Sigmoid colon (tissue), 7 donors: ENCODE results near the gene STXBP3. TPM values are rescaled to one million over a fixed set of nuclear protein-coding genes. Genes with fewer than 3 reads are reported as not detected.

Experiments used
- DNase-seq: peaks from one replicate; pipeline ENCODE4 v3.0.0-alpha.2; 2019
- H3K27ac ChIP-seq, 4 donors: fragments of 200-600 bp; sonication (generic); one replicate each; pipeline ENCODE4 v1.5.1; 2016 to 2019; ENCODE audit warnings: mild to moderate bottlenecking in 1 of 4
- H3K27me3 ChIP-seq, 3 donors: fragments of 200-600 bp; sonication (generic); one replicate each; pipeline ENCODE4 v1.5.1; 2019; ENCODE audit warnings: mild to moderate bottlenecking in 1 of 3
- H3K36me3 ChIP-seq, 4 donors: fragments of 200-600 bp; sonication (generic); one replicate each; pipeline ENCODE4 v1.5.1; 2016 to 2019
- H3K4me1 ChIP-seq, 4 donors: fragments of 200-600 bp; sonication (generic); one replicate each; pipeline ENCODE4 v1.5.1; 2017 to 2019
- H3K4me3 ChIP-seq, 4 donors: fragments of 200-600 bp; sonication (generic); one replicate each; pipeline ENCODE4 v1.5.1; 2017 to 2019; ENCODE audit warnings: mild to moderate bottlenecking in 2 of 4, moderate library complexity in 1 of 4
- H3K9me3 ChIP-seq, 4 donors: fragments of 200-600 bp in 3 of 4; sonication (generic) in 3 of 4; one replicate each; pipeline versions ENCODE4 v1.5.1 to v1.6.1; 2013 to 2019
- EP300 ChIP-seq, 4 donors: sonication (generic); formaldehyde crosslinking; IDR thresholded peaks; one replicate each; pipeline ENCODE4 v1.6.1; 2017; ENCODE audit warnings: antibody characterized with exemption in 4 of 4
- POLR2A ChIP-seq, 2 donors: fragments of 450-650 bp; IDR thresholded peaks; one replicate each; pipeline ENCODE4 v1.6.1; 2016; ENCODE audit warnings: antibody characterized with exemption in 2 of 2, mild to moderate bottlenecking in 2 of 2, moderate library complexity in 2 of 2
- POLR2AphosphoS5 ChIP-seq, 4 donors: sonication (generic); formaldehyde crosslinking; IDR thresholded peaks; one replicate each; pipeline ENCODE4 v1.6.1; 2017; ENCODE audit warnings: antibody characterized with exemption in 4 of 4
- WGBS, 2 donors: extraction: QIAGEN DNeasy Blood & Tissue Kit; methylation state at CpG; one replicate each; pipeline ENCODE4 v1.1.7; 2013; 5-methylcytosine and 5-hydroxymethylcytosine counted together
- intact Hi-C: fragments of 100-400 bp; cut with DNase I; formaldehyde crosslinking; loops from one replicate; pipeline ENCODE4 v1.15.1; 2023
- polyA plus RNA-seq, 3 donors: library from polyadenylated mRNA; stranded (reverse); fragments of 200-250 nt; gene quantifications; one replicate each; pipeline ENCODE4 v1.2.3, GENCODE V29; 2013
- total RNA-seq, 4 donors: library from RNA; depleted of rRNA; stranded (reverse); fragments of >200 nt; gene quantifications; one replicate each; pipeline ENCODE4 v1.1.0, GENCODE V29; 2016
- TF ChIP-seq, protein P1 (sequence below), 4 experiments: fragments of 450-650 bp in 3 of 4; fragments of 200-600 bp in 1 of 4; IDR thresholded peaks; one replicate each; pipeline ENCODE4 v1.5.1; 2016 to 2019; ENCODE audit warnings: antibody characterized with exemption in 4 of 4, mild to moderate bottlenecking in 3 of 4, moderate library complexity in 2 of 4
- donor health status: healthy with polysubstance abuse.
- donor health status: Bipolar disorder and iron deficiency.
- donor health status: healthy.

STXBP3 gene
- total and polyA plus RNA-seq, 7 donors: 30.3 to 105 (median 60.1) TPM

GRCh38 chr1:108845991-108846390 is 99.5 kb downstream of the STXBP3 start:
- Histone ChIP-seq H3K27me3 (no peaks in the 10 kb centered on the region), H3K4me1 (peaks cover 0 to 52% (median 38%) of the 10 kb centered on the region in 4 donors), H3K4me3 (no peak overlapping the region), H3K36me3 (no peaks in the 10 kb centered on the region), H3K9me3 (no peaks in the 10 kb centered on the region), H3K27ac (peak overlapping the region in 3 of 4 donors; percentile 50 to 84 (median 80))
- intact Hi-C loops: no loop called here
- no peak for DNase-seq
- 90 to 94% methylated on average over 6 of the region's 6 CpGs for WGBS, 2 donors
- TF ChIP-seq POLR2AphosphoS5 (IDR thresholded peaks at IDR 0.05): no peak
- TF ChIP-seq EP300 (IDR thresholded peaks at IDR 0.05): no peak
- TF ChIP-seq, protein P1, sequence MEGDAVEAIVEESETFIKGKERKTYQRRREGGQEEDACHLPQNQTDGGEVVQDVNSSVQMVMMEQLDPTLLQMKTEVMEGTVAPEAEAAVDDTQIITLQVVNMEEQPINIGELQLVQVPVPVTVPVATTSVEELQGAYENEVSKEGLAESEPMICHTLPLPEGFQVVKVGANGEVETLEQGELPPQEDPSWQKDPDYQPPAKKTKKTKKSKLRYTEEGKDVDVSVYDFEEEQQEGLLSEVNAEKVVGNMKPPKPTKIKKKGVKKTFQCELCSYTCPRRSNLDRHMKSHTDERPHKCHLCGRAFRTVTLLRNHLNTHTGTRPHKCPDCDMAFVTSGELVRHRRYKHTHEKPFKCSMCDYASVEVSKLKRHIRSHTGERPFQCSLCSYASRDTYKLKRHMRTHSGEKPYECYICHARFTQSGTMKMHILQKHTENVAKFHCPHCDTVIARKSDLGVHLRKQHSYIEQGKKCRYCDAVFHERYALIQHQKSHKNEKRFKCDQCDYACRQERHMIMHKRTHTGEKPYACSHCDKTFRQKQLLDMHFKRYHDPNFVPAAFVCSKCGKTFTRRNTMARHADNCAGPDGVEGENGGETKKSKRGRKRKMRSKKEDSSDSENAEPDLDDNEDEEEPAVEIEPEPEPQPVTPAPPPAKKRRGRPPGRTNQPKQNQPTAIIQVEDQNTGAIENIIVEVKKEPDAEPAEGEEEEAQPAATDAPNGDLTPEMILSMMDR (IDR thresholded peaks at IDR 0.05): no peak
- no peak for TF ChIP-seq POLR2A (IDR thresholded peaks at IDR 0.05)

DNA sequence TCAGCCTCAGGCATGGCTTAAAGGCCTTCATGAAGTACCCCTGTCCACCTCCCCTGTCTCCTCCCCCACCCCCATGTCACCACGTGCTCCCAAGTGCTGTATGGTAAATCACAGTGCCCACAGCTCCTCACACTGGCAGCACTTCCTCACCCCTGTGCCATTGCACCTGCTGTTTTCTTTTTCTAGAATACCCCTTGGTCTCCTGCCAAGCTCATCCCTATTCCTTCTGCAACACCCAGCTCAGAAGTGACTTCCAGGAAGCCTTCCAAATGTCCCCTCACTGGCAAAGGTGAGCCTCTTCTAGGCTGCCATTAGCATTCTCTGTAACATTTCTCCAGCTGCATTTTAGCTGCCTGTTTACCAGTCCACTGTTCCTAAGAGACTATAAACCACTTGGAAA is 101.0 kb downstream of the STXBP3 start:
- TF ChIP-seq, protein P1 (IDR thresholded peaks at IDR 0.05): no peak
- TF ChIP-seq EP300 (IDR thresholded peaks at IDR 0.05): no peak
- TF ChIP-seq POLR2A (IDR thresholded peaks at IDR 0.05): no peak
- no peak for TF ChIP-seq POLR2AphosphoS5 (IDR thresholded peaks at IDR 0.05)
- no peaks in the 10 kb centered on the region for H3K27me3 ChIP-seq
- H3K36me3 ChIP-seq: no peaks in the 10 kb centered on the region
- no peaks in the 10 kb centered on the region for H3K9me3 ChIP-seq
- H3K27ac ChIP-seq: peak overlapping the region in 2 of 4 donors; percentile 34 to 42
- H3K4me1 ChIP-seq: peaks cover 0 to 45% (median 25%) of the 10 kb centered on the region in 4 donors
- no peak overlapping the region for H3K4me3 ChIP-seq
- intact Hi-C loops: no loop called here
- no peak for DNase-seq
- WGBS, 2 donors: 30 to 43% methylated on average over 1 of the region's 1 CpG

DNA sequence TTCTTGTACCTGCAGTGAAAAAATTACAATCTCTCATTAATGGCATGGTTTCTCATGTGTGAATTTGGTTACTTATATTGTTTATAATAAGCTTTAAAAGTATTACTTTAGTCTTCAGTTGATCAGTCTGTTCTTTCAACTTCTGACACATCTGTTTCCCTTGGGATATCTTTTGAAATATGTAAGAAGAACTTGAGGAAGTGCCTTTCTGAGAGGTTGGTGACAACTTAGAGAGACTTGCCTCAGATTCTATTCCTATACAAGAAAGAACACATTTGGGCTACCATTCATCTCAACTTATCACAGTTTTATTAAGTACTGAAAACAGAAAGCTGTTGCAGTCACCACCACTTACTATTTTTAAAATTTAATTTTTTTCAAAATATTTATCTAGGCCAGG is 102.3 kb downstream of the STXBP3 start:
- Histone ChIP-seq H3K27ac (no peak overlapping the region), H3K27me3 (no peaks in the 10 kb centered on the region), H3K9me3 (no peaks in the 10 kb centered on the region), H3K4me1 (peaks cover 0 to 35% (median 15%) of the 10 kb centered on the region in 4 donors), H3K36me3 (no peaks in the 10 kb centered on the region), H3K4me3 (no peak overlapping the region)
- intact Hi-C loops: no loop called here
- no peak for DNase-seq
- TF ChIP-seq, protein P1 (IDR thresholded peaks at IDR 0.05): no peak
- no peak for TF ChIP-seq POLR2A (IDR thresholded peaks at IDR 0.05)
- no peak for TF ChIP-seq POLR2AphosphoS5 (IDR thresholded peaks at IDR 0.05)
- TF ChIP-seq EP300 (IDR thresholded peaks at IDR 0.05): no peak

- H3K9me3 ChIP-seq: no peaks in the 10 kb centered on the region
- TF ChIP-seq, protein P1 (IDR thresholded peaks at IDR 0.05): no peak
- TF ChIP-seq POLR2AphosphoS5 (IDR thresholded peaks at IDR 0.05) (no peak), POLR2A (IDR thresholded peaks at IDR 0.05) (no peak), EP300 (IDR thresholded peaks at IDR 0.05) (no peak)
- H3K36me3 ChIP-seq: no peaks in the 10 kb centered on the region
- H3K4me3 ChIP-seq: no peak overlapping the region
- H3K27ac ChIP-seq: peak overlapping the region in 1 of 4 donors; percentile 61
- intact Hi-C loops: no loop called here
- DNase-seq: no peak
- WGBS, 2 donors: 90 to 95% methylated on average over 7 of the region's 7 CpGs
- H3K4me1 ChIP-seq: peaks cover 0 to 37% (median 25%) of the 10 kb centered on the region in 4 donors
- no peaks in the 10 kb centered on the region for H3K27me3 ChIP-seq
Measured at GRCh38 chr1:108850929-108851328, 104.5 kb downstream of the STXBP3 start.

DNA sequence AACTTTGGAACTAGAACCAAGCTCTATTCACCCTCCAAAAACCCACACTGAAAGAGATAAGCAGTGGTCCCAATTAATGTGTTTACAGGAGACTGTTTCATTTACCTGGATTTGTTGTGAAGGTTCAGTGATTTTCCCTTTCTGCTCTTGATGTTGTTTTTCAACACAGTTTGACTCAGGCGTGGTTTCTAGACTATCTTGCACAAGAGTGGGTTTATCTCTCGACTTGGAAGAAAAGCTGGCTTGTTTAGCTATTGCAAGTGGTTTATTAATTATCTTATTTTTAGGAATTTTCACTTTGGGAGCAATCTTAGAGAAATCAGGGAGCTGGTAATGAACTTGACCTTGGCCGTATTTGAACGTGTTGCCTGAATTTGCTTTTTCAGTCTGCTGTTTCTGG is 105.1 kb downstream of the STXBP3 start:
- no peak for DNase-seq
- intact Hi-C loops: no loop called here
- WGBS, 2 donors: 76 to 82% methylated on average over 4 of the region's 4 CpGs
- Histone ChIP-seq H3K36me3 (no peaks in the 10 kb centered on the region), H3K27me3 (no peaks in the 10 kb centered on the region), H3K9me3 (no peaks in the 10 kb centered on the region), H3K4me1 (peaks cover 0 to 37% (median 25%) of the 10 kb centered on the region in 4 donors), H3K4me3 (no peak overlapping the region), H3K27ac (peak overlapping the region in 3 of 4 donors; percentile 29 to 61 (median 58))
- TF ChIP-seq, protein P1 (IDR thresholded peaks at IDR 0.05): no peak
- no peak for TF ChIP-seq POLR2AphosphoS5 (IDR thresholded peaks at IDR 0.05)
- TF ChIP-seq POLR2A (IDR thresholded peaks at IDR 0.05): no peak
- TF ChIP-seq EP300 (IDR thresholded peaks at IDR 0.05): no peak
